Renal cortical epithelial cell (primary cell): ENCODE results near the gene DYRK1B. TPM values are rescaled to one million over a fixed set of nuclear protein-coding genes. Genes with fewer than 3 reads are reported as not detected.

Experiments used
- DNase-seq: peaks from one replicate; pipeline ENCODE4 v3.0.0-alpha.2; 2011; ENCODE audit warnings: low read depth
- total RNA-seq: library from RNA; depleted of rRNA; stranded (reverse); fragments of >200 nt; gene quantifications from 2 replicates; pipeline ENCODE4 v1.2.3, GENCODE V29; 2014

DYRK1B gene
- total RNA-seq, 1 donor from 2014 or later: 47.1 TPM

DNA sequence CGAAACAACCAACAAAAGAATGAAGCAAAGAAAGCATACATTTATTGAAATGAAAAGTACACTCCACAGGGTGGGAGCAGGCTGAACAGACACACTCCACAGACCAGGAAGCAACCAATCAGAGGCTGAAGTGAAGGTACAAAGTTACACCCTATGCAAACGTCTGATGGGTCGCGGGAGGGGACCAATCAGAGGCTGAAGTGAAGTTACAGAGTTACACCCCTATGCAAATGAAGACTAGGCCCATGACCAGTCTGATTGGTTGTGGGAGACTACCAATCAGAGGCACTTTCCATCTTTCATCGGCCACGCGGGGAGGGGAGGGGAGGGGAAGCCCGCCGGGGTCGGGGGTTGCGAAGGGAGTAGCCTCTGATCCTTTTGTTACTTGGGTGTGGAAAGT, 24.6 kb upstream of the DYRK1B start:
- DNase-seq: no peak

DNA sequence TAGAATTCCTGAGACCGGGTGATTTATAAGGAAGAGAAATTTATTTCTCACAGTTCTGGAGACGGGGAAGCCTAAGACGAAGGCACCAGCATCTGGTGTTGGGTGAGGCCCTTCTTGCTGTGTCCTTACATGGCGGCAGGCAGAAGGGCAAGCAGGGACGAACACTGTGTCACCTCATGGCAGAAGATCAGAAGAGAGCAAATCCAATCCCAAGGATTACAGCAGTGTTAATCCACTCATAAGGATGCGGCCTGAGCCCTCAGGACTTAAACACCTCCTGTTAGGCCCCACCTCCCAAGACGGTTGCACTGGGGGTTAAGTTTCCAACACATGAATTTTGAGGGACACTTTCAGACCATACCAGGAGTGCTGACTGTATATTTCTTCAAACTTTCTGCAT, 18.9 kb upstream of the DYRK1B start:
- DNase-seq: no peak

DNA sequence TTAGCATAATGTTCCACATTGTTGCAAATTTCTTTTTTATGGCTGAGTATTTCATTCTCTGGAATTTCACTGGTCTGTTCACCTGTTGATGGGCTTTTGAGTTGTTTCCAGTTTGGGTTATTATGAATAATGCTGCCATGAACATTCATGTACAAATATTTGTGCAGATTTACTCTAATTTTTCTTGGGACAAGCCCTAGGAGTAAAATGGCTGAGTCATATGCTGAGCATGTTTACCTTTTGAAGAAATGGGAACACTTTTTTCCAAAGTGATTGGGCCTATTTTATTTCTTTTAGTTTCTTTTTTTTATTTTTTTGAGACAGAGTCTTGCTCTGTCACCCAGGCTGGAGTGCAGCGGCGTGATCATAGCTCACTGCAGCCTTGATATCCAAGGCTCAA, 16.9 kb upstream of the DYRK1B start:
- no peak for DNase-seq

DNA sequence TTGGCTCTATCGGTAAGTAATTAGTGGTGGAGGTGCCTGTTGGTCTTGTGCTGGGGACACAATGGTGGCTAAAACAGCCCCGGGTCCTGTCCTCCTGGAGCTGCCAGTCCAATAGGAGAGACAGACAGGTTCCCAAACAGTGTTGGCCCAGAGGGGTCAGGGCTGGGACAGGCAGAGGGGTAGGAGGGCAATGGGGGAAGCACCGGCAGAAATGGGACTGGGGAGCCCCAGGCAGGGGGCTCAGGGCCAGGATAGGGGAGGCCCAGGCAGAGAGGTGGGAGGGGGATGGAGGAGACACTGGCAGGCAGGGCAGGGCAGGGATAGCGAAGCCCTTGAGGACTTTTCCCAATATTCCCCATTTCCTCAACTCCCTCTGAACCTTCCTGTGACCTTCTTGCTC, 14.4 kb upstream of the DYRK1B start:
- DNase-seq: no peak

DNA sequence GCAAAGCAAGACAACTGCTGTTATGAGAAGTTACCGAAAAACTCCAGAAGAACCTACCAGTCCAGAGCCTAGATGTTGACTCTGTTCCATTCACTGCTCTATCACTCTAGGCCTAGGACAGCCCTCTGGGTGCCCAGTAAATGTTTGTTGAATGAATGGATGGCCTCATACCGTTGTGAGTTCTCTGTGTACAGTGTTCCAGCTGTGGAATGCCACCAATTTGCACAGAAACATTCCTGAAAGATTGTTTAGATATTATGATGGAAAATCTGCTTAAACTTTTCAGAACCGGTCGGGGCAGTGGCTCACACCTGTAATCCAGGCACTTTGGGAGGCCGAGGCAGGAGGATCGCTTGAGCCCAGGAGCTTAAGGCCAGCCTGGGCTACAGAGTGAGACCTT, 13.6 kb upstream of the DYRK1B start:
- no peak for DNase-seq

DNA sequence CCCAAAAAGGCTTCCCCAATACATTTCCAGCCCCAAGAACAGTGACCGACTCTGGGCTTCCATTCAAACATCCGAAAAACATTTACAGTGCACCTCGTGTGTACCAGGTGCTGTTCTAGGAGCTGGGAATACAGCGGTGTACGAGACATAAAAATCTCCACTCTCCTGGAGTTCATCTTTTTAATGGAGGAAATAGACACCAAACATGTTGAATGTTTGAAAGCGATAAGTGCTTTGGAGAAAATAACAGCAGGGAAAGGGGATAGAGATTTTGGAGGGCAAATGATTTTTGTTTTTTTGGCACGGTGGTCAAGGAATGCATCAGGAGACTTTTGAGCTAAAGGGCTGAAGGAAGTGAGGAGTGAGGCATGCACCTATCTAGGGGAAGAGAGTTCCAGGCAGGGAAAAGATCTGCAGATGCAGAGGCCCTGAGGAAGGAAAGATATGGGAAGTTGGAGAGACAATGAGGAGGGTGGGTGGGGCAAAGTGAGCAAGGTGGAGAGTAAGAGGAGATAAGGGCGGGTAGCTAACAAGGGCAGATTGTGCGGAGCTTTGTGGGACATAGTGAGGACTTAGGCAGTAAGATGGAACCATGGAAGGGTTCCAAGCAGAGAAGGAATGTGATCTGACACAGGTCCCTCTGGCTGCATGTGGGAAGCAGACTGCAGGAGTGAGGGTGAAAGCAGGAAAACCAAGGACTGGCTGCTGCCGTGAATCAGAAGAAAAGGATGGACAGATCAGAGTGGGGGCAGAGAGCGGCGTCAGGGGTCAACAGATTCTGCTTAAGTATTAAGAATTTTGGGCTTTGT, 12.9 kb upstream of the DYRK1B start:
- no peak for DNase-seq

DNA sequence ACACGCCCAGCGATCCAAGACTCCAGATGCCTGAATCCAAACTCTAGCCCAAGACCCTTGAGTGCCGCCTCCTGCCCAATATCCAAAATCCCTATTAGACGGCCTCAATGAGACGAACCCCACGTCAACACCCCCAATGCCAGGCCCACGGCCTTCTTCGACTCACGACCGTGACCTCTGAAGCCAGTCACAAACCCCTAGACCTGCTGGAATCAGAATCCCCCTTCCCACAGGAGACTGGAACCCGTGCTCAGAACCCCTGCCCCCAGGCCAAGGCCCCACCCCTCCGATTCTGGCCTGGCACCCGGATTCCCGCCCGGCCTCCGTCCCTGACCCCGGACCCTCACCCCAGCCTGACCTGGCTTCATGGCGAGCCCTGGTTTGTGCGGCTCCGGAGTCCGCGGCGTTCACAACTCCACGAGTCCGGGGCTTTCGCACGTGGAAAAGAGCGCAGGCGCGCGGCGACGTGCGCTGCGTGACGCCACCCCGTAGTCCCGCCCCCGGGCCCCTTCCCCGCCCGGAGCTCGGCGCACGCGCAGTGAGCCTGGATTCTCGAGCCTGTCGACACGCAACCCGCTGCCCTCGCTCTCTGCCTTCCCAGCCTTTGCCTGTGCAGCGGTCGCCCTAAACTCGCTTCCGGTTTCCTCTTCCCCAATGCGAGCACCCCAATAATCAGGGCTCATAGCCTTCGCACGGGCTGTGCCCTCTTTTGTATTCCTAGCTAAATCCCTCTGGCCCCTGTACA, 12.1 kb upstream of the DYRK1B start, which contains the start of gene FBL:
Gene FBL (minus strand): TSS at position 447 of the 745 bp plus-strand sequence. CDS start 79 bp downstream, at position 368.
- DNase-seq: peak; percentile 74

DNA sequence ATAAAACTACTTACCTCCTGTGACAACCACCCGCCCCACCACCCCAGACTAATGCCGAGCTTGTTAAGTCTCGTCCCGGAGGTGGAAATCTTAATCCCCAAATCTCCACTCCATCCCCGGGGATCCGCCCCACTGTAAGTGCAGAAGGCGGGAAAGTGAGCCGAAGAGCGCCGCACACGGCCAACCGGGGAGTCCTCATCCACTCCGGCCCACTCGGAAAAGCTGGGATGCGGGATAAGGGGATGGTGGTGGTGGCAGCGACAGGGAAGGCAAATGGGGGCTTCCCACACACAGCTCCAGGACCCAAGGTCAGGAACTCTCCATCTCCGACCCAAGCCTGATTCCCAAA, 11.6 kb upstream of the DYRK1B start:
- no peak for DNase-seq

DNA sequence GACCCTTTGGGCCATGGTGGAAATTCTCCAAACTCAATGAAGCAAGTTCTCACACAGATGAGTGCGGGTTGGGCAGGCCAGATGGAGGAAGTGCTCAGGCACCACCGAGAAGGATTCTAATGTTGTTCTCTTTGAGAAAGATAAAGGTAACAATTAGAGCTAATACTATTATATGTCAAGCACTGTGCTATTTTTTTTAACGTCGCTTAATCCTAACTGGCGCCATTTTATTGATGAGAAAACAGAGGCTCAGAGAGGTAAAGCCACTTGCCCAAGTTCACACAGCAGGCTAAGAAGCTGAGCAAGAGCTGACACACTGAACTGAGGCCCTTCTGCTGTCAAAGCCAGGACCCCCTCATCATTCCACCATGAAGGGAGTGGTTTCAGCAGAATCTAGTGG, 11.2 kb upstream of the DYRK1B start:
- DNase-seq: no peak

DNA sequence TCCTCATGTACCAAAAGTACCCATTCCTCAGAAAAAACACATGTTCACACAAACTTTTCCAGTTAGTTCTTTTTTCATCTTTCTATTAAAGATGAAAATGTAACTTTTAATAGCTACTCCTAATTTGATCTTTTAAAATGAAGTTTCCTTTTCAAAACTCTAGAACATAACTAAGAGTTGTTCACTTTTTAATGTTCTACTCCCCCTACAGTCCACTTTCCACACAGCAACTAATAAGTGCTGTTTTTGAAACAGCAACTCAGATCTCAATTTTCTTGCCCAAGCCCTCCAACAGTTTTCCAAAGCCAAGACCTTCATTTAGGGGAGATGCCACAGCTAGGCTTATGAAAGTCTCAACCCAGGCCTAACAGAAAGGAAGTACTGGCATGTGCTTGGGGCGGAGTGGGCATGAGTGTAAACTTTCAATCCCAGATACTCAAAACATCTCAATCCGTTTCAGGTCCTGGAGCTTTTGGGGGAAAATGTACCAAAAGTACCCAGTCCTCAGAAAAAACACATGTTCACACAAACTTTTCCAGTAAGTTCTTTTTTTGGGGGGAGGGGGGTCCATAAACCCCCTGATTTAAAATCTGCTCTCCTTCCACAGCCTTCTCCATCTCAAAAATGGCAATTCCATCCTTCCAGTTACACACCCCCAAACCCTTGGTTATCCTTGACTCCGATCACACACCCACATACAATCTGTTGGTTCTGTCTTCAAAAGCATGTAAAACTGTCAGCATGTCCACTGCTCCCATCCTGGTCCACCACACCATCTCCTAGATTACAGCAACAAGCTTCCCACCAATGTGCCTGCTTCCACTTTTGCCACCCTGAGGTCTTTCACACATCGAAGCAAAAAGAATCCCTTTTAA, 10.2 kb upstream of the DYRK1B start:
- peak; percentile 66 for DNase-seq

DNA sequence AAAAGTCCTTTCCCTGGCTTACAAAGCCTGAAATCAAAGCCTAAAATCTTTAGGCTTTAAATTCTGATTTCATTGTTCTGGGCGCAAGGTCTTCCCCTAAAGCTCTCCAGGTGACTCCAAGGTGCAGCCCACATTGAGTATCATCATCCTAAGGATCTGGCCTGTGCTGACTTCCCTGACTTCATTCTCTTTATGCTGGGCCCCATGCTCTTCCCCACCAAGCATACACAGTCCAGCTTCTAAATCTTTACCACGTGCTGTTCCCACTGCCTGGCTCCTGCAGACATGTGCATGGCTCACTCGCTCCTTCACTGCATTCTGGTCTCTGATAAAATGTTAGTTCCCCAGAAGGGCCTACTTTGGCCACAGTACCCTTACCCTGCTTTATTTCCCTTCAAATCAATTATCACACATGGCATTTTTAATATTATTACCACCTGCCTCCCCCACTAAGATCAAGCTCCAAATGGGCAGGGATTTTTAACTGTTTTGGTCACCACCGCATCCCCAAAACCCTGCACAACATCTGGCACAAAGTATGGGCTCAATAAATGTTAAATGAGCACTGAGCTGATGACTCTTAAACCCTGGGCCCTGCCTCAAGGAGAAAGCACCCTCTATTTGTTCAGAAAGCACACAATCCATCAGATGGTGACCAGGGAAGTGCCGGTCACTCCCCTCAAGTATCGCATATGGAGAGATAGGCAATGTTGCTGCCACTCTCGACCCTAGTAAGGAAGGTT, 8.9 kb upstream of the DYRK1B start:
- DNase-seq: no peak

DNA sequence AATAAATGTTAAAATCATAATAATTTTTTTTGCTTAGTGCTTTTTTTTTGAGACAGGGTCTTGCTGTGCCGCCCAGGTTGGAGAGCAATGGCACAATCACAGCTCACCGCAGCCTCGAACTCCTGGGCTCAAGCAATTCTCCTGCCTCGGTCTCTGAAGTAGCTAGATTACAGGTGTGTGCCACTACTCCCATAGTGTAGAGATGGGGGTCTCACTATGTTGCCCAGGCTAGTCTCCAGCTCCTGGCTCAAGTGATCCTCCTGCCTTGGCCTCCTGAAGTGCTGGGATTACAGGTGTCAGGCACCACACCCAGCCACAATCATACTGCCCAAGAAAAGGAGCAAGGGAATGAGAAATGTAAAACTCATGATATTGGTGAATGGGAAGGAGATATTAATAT, 7.1 kb upstream of the DYRK1B start:
- no peak for DNase-seq

DNA sequence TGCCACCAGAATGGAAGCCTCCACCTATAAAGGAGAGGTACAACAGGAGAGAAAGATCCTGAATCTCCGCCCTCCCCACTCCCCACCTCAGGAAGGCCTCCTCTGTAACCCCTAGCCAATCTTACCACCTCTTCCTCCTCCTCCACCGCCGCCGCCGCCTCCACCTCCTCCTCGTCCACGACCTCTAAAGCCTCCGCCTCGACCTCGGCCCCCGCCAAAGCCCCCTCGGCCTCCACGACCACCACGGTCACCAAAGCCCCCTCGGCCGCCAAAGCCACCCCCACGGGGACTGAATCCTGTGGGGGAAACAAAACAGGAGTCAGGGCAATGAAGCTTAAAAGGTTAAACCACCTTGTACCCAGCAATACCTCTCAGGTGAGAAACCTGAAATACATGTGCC, 6.5 kb upstream of the DYRK1B start:
- DNase-seq: no peak

DNA sequence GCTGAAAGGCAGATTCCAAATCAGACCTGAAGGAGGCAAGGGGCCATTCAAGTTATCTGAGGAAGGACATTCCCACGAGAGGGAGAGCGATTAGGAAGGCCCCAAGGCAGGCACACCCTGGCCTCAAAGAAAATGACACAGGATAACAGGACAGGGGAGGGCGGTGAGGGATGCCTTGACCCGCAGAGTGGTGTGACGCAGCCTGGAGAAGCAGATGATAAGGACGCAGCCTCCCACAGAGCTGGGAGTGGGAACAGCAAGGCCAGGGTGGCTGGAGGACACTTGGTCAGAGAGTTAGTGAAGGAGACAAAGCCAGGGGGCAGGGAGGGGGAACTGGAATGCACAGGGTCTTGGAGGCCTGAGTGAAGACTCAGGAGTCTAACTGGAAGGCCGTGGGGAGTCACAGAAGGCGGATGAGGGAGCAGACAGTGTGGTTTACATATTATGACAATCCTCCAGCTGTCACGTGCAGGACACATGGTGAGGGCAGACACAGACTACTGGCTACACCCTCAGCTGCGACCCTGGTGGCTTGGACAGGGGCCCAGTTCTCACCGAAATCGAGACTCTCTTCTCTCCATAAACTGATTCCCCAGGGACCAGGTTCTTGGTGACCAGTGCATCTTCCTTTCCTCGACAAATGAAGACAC, 5.8 kb upstream of the DYRK1B start:
- DNase-seq: no peak

DNA sequence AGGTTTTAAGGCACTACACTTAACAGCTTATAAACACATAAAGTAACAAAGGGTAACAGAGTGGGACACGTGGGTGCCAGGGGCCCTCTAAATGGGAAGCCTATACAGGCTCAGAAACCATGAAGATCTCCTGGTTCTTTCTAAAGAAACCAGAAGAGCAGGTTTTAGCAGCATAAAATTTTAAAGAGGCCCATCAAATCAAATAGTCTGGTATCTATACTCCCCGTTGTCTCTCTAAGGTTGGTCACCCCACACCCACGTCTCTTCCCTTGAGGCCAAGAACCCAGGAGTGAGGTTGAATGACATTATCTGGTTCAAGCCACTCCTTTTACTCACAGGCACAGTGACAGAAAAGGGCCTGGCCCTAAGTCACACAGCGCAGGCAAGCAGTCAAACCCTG, 4.6 kb upstream of the DYRK1B start:
- DNase-seq: no peak

DNA sequence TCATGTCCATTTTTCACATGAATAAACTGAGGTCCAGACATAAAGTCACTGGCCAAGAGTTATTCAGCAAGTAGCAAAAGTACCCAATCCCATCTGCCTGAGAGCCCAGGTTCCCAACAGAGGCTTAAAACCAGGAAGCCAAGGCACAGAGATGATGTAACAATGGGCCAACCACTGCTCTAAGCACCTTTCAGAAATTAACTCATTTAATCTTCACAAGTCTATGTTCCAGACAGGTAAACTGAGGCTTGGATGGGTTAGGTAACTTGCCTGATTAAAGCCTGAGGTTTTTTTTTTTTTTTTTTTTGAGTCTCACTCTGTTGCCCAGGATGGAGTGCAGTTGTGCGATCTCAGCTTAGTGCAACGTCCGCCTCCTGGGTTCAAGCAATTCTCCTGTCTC, 4.0 kb upstream of the DYRK1B start:
- no peak for DNase-seq

DNA sequence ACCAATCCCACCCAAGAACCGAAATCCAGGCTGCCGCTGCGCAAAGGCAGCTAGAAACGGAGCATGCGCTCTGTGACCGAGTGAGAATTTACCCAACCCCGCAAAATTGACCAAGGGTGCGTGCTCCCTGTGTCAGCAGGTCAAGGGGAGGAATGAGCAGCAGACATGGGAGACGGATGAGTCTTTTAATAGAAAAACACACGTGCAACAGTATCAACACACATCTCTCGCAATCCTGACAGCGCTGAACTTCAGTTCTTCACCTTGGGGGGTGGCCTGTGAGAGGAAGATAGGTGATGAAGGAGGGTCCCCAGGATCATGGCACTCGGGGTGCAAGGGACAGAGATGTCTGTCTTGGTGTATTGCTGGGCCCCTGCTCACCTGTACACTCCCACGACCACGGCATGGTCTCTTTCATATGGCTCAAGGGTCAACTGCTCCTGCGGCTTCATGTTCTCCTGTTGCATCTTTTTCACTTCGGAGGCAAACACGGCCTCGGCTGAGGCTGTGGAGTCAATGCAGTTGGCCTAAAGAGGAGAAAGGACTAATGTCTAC, 402 bp upstream of the DYRK1B start:
- no peak for DNase-seq

DNA sequence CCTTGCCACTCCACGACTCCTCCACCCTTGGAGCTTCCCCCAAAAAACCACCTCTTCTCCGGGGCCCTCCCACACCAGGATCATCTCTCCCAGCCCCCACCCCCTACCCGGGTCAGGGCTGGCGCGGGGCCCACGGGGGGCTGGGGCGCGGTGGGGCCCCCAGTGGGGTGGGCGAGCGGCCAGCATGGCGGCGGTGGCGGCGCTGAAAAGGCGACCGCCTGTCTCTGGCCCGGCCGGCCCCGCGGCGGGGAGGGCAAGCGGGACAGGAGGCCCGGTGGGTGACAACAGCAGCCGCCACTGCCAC, 850 bp downstream of the DYRK1B start:
- no peak for DNase-seq

DNA sequence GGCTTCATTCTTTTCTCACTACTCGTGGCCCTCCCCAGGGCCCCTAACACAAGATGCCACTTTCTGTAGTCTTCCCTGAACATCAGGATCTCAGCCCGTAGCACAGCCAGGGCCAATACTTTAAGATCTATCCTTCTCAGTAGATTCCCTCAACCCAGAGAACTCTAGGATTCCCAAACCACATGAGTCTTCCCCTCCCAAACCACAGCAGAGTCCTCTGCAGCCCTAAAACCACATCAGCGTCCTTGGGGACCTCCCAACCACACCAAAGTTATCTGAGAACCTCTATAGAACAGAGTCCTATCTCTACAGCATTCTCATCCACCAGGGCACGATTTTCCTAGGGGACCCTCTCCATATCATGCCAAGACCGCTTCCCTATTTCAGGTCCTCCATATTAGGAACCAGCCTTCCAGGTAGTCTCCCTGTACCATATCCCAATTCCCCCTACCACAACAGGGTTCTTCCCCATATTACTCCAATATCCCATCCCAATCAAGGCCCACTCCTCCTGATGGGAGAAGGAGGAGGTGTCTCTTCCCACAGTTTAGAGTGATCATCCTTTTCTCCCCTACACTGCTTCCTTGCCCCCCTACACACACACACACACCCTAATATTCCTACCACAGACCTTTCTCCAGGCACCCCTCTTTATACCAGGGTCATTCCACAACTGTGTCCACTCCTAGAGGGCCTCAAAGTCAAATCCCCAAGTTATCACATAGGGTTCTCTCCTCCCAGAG, 1.4 kb downstream of the DYRK1B start:
- no peak for DNase-seq

DNA sequence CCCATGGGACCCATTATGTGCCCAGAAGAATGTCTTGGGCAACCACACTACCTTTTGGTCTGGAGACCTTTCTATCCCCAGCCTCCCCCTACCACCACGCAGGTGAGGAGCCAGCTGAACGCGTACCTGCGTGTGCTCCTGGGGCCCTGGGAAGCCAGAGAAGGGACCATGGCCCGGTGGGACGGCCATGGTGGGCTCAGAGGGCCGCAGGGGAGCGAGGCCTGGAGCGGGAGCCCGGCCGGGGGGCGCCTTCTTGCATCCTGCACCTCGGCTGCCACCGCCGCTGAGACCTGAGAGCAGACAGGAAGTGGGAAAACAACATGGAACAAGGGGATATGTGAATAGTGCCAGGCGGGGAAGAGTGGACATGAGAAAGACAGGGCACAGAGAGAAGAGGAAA, 2.3 kb downstream of the DYRK1B start:
- no peak for DNase-seq
